ENCODE results near the gene RNF112. TPM values are rescaled to one million over a fixed set of nuclear protein-coding genes. Genes with fewer than 3 reads are reported as not detected.
"Not testable (repeated sequence)": the region's sequence is repeated elsewhere in the genome, so short reads cannot be mapped to it uniquely, and the experiment has no call there.

Gene RNF112
- total RNA-seq, 2 experiments from 2014 or later = 1.2 to 1.8 TPM

GRCh38 chr17:19415806-19416775 lies 5.1 kb downstream of the RNF112 start:
- Mint-ChIP-seq H3K4me1 (peaks cover 3% of the 10 kb centered on the region), H3K9me3 (no peaks in the 10 kb centered on the region), H3K27ac (no peak overlapping the region), H3K4me3 (no peak overlapping the region), H3K36me3 (no peaks in the 10 kb centered on the region), H3K27me3 (peaks cover 6% of the 10 kb centered on the region)
- POLR2A ChIA-PET = no interaction called here
- ATAC-seq (ENCODE audit: low read depth) (no peak), DNase-seq (no peak)

GRCh38 chr17:19417611-19418010 lies 6.6 kb downstream of the RNF112 start:
- no peaks in the 10 kb centered on the region for H3K9me3 Mint-ChIP-seq
- no peaks in the 10 kb centered on the region for H3K36me3 Mint-ChIP-seq
- peaks cover 9% of the 10 kb centered on the region for H3K27me3 Mint-ChIP-seq
- H3K27ac Mint-ChIP-seq = no peak overlapping the region
- DNase-seq (no peak), ATAC-seq (ENCODE audit: low read depth) (no peak)
- POLR2A ChIA-PET = no interaction called here
- peaks cover 3% of the 10 kb centered on the region for H3K4me1 Mint-ChIP-seq
- no peak overlapping the region for H3K4me3 Mint-ChIP-seq

- Mint-ChIP-seq H3K27me3 (peaks cover 9% of the 10 kb centered on the region), H3K36me3 (no peaks in the 10 kb centered on the region), H3K4me3 (no peak overlapping the region), H3K27ac (no peak overlapping the region), H3K4me1 (peaks cover 3% of the 10 kb centered on the region), H3K9me3 (no peaks in the 10 kb centered on the region)
- POLR2A ChIA-PET = no interaction called here
- no peak for ATAC-seq (ENCODE audit: low read depth)
- no peak for DNase-seq
These were observed 7.4 kb downstream of the RNF112 start for GRCh38 chr17:19418251-19418992.

GRCh38 chr17:19421219-19421618 lies 10.2 kb downstream of the RNF112 start:
- Mint-ChIP-seq H3K36me3 (peaks cover 1% of the 10 kb centered on the region), H3K4me1 (peaks cover 3% of the 10 kb centered on the region), H3K4me3 (no peak overlapping the region), H3K27ac (no peak overlapping the region), H3K27me3 (peaks cover 12% of the 10 kb centered on the region), H3K9me3 (no peaks in the 10 kb centered on the region)
- POLR2A ChIA-PET = no interaction called here
- DNase-seq = no peak
- ATAC-seq (ENCODE audit: low read depth) = no peak

- Mint-ChIP-seq H3K27ac (no peak overlapping the region), H3K4me1 (peaks cover 3% of the 10 kb centered on the region), H3K9me3 (no peaks in the 10 kb centered on the region), H3K36me3 (peaks cover 1% of the 10 kb centered on the region), H3K27me3 (peaks cover 11% of the 10 kb centered on the region), H3K4me3 (no peak overlapping the region)
- no peak for ATAC-seq (ENCODE audit: low read depth)
- POLR2A ChIA-PET = no interaction called here
- DNase-seq = no peak
These were observed 10.9 kb downstream of the RNF112 start for GRCh38 chr17:19421926-19422325.

- Mint-ChIP-seq H3K4me1 (no peaks in the 10 kb centered on the region), H3K4me3 (no peak overlapping the region), H3K27me3 (peaks cover 13% of the 10 kb centered on the region), H3K27ac (no peak overlapping the region), H3K36me3 (peaks cover 1% of the 10 kb centered on the region), H3K9me3 (no peaks in the 10 kb centered on the region)
- DNase-seq (no peak), ATAC-seq (ENCODE audit: low read depth) (no peak)
- POLR2A ChIA-PET = no interaction called here
These were observed 14.2 kb downstream of the RNF112 start for GRCh38 chr17:19424934-19425868.

GRCh38 chr17:19426631-19427030 lies 15.6 kb downstream of the RNF112 start:
- H3K27ac Mint-ChIP-seq = no peak overlapping the region
- peaks cover 17% of the 10 kb centered on the region for H3K27me3 Mint-ChIP-seq
- no peak for ATAC-seq (ENCODE audit: low read depth)
- POLR2A ChIA-PET = no interaction called here
- no peak overlapping the region for H3K4me3 Mint-ChIP-seq
- H3K9me3 Mint-ChIP-seq = no peaks in the 10 kb centered on the region
- H3K36me3 Mint-ChIP-seq = peaks cover 1% of the 10 kb centered on the region
- DNase-seq = no peak
- H3K4me1 Mint-ChIP-seq = no peaks in the 10 kb centered on the region

- Mint-ChIP-seq H3K27me3 (peaks cover 16% of the 10 kb centered on the region), H3K9me3 (no peaks in the 10 kb centered on the region), H3K27ac (no peak overlapping the region), H3K36me3 (no peaks in the 10 kb centered on the region), H3K4me1 (no peaks in the 10 kb centered on the region), H3K4me3 (no peak overlapping the region)
- no peak for ATAC-seq (ENCODE audit: low read depth)
- POLR2A ChIA-PET = no interaction called here
- no peak for DNase-seq
These were observed 20.7 kb downstream of the RNF112 start for GRCh38 chr17:19431691-19432090.

- Mint-ChIP-seq H3K4me1 (no peaks in the 10 kb centered on the region), H3K9me3 (no peaks in the 10 kb centered on the region), H3K27me3 (peaks cover 17% of the 10 kb centered on the region), H3K4me3 (no peak overlapping the region), H3K27ac (no peak overlapping the region), H3K36me3 (no peaks in the 10 kb centered on the region)
- DNase-seq (no peak), ATAC-seq (ENCODE audit: low read depth) (no peak)
- POLR2A ChIA-PET = no interaction called here
These were observed 22.2 kb downstream of the RNF112 start for GRCh38 chr17:19433255-19433654.

- Mint-ChIP-seq H3K4me3 (no peak overlapping the region), H3K4me1 (no peaks in the 10 kb centered on the region), H3K9me3 (no peaks in the 10 kb centered on the region), H3K27me3 (peaks cover 21% of the 10 kb centered on the region), H3K36me3 (no peaks in the 10 kb centered on the region), H3K27ac (no peak overlapping the region)
- DNase-seq = no peak
- POLR2A ChIA-PET = no interaction called here
- ATAC-seq (ENCODE audit: low read depth) = no peak
These were observed 22.8 kb downstream of the RNF112 start for GRCh38 chr17:19433727-19434340.

GRCh38 chr17:19440421-19440820 lies 29.4 kb downstream of the RNF112 start:
- Mint-ChIP-seq H3K9me3 (peaks cover 12% of the 10 kb centered on the region), H3K27me3 (peaks cover 25% of the 10 kb centered on the region), H3K36me3 (no peaks in the 10 kb centered on the region), H3K4me1 (no peaks in the 10 kb centered on the region), H3K4me3 (no peak overlapping the region), H3K27ac (no peak overlapping the region)
- ATAC-seq (ENCODE audit: low read depth) (no peak), DNase-seq (no peak)
- POLR2A ChIA-PET = no interaction called here

- H3K4me1 Mint-ChIP-seq; DNase-seq; H3K27ac Mint-ChIP-seq; ATAC-seq (ENCODE audit: low read depth); H3K36me3 Mint-ChIP-seq; H3K4me3 Mint-ChIP-seq; POLR2A ChIA-PET: not testable (repeated sequence)
- Mint-ChIP-seq H3K27me3 (peaks cover 28% of the 10 kb centered on the region), H3K9me3 (peaks cover 12% of the 10 kb centered on the region)
These were observed 30.3 kb downstream of the RNF112 start for GRCh38 chr17:19441288-19441687.

- ATAC-seq (ENCODE audit: low read depth) (no peak), DNase-seq (no peak)
- peaks cover 3% of the 10 kb centered on the region for H3K4me1 Mint-ChIP-seq
- peaks cover 30% of the 10 kb centered on the region for H3K27me3 Mint-ChIP-seq
- H3K9me3 Mint-ChIP-seq = peaks cover 12% of the 10 kb centered on the region
- H3K36me3 Mint-ChIP-seq = no peaks in the 10 kb centered on the region
- no peak overlapping the region for H3K27ac Mint-ChIP-seq
- POLR2A ChIA-PET = no interaction called here
- H3K4me3 Mint-ChIP-seq = no peak overlapping the region
These were observed 31.7 kb downstream of the RNF112 start for GRCh38 chr17:19442731-19443130.
